Astrocyte (in vitro differentiated cells and primary cell): ENCODE data around the gene ARFRP1. TPM values are rescaled to one million over a fixed set of nuclear protein-coding genes. Genes with fewer than 3 reads are reported as not detected.

Source experiments
- DNase-seq: peaks from one replicate; pipeline ENCODE4 v3.0.0-alpha.2; 2010; ENCODE audit warnings: low read depth
- FAIRE-seq: peaks from 2 replicates; lab custom pipeline; 2011; peaks lifted over from hg19 to GRCh38; lab: Jason Lieb, UNC
- H2AFZ ChIP-seq: 2 replicates; pipeline ENCODE4 v1.6.0; 2012; ENCODE audit warnings: low read depth, low read length, inconsistent platforms
- H3K27ac ChIP-seq: 2 replicates; pipeline ENCODE4 v1.5.1; 2011; ENCODE audit warnings: low read depth, low read length, inconsistent platforms
- H3K27me3 ChIP-seq: 2 replicates; pipeline ENCODE4 v1.6.0; 2011; ENCODE audit warnings: low read length, inconsistent platforms; ENCODE audit not compliant: insufficient read depth
- H3K36me3 ChIP-seq: 2 replicates; pipeline ENCODE4 v1.5.1; 2011; ENCODE audit warnings: low read length, inconsistent platforms; ENCODE audit not compliant: insufficient read depth
- H3K4me1 ChIP-seq: 2 replicates; pipeline ENCODE4 v1.5.1; 2011; ENCODE audit warnings: low read length, inconsistent platforms; ENCODE audit not compliant: insufficient read depth
- H3K4me2 ChIP-seq: 2 replicates; pipeline ENCODE4 v1.6.0; 2012; ENCODE audit warnings: low read length, inconsistent platforms
- H3K4me3 ChIP-seq: 2 replicates; pipeline ENCODE4 v1.5.1; 2011; ENCODE audit warnings: low read depth, mild to moderate bottlenecking, low read length, inconsistent platforms; ENCODE audit not compliant: insufficient read depth
- H3K79me2 ChIP-seq: 2 replicates; pipeline ENCODE4 v1.6.0; 2012; ENCODE audit warnings: mild to moderate bottlenecking, low read length, inconsistent platforms; ENCODE audit not compliant: insufficient read depth
- H3K9ac ChIP-seq: 2 replicates; pipeline ENCODE4 v1.6.0; 2012; ENCODE audit warnings: mild to moderate bottlenecking, low read length, inconsistent platforms
- H3K9me3 ChIP-seq: 2 replicates; pipeline ENCODE4 v1.5.1; 2012; ENCODE audit warnings: low read depth, mild to moderate bottlenecking, low read length, inconsistent platforms; ENCODE audit not compliant: insufficient read depth
- H4K20me1 ChIP-seq: 2 replicates; pipeline ENCODE4 v1.6.0; 2012; ENCODE audit warnings: low read length, inconsistent platforms; ENCODE audit not compliant: insufficient read depth
- H3K27ac Mint-ChIP-seq: one replicate; pipeline ENCODE4 v1.8.0; 2021; ENCODE audit warnings: mild to moderate bottlenecking, mixed read lengths; ENCODE audit not compliant: unreplicated experiment
- H3K27me3 Mint-ChIP-seq: one replicate; pipeline ENCODE4 v1.8.0; 2021; ENCODE audit warnings: low read depth, mixed read lengths; ENCODE audit not compliant: unreplicated experiment
- H3K36me3 Mint-ChIP-seq: one replicate; pipeline ENCODE4 v1.8.0; 2021; ENCODE audit warnings: low read depth, mixed read lengths; ENCODE audit not compliant: unreplicated experiment
- H3K4me1 Mint-ChIP-seq: one replicate; pipeline ENCODE4 v1.8.0; 2021; ENCODE audit warnings: low read depth, mixed read lengths; ENCODE audit not compliant: unreplicated experiment
- H3K4me3 Mint-ChIP-seq: one replicate; pipeline ENCODE4 v1.8.0; 2021; ENCODE audit warnings: mild to moderate bottlenecking, moderate library complexity, mixed read lengths; ENCODE audit not compliant: unreplicated experiment
- H3K9me3 Mint-ChIP-seq: one replicate; pipeline ENCODE4 v1.8.0; 2021; ENCODE audit warnings: mild to moderate bottlenecking, mixed read lengths; ENCODE audit not compliant: unreplicated experiment
- EZH2 ChIP-seq: IDR thresholded peaks from 2 replicates; pipeline ENCODE4 v1.6.1; 2012; ENCODE audit warnings: mild to moderate bottlenecking, low read length, inconsistent platforms; ENCODE audit not compliant: insufficient read depth
- total RNA-seq: library from RNA; stranded (reverse); gene quantifications from 2 replicates; pipeline ENCODE4 v1.2.1, GENCODE V29; 2021
- TF ChIP-seq, protein P1 (sequence below): IDR thresholded peaks from 2 replicates; pipeline ENCODE4 v1.5.1; 2011; ENCODE audit warnings: low read depth, mild to moderate bottlenecking, inconsistent platforms, low read length, moderate library complexity; ENCODE audit not compliant: insufficient read depth

Gene ARFRP1
- total RNA-seq, 1 donor from 2014 or later = 32.5 TPM

DNA sequence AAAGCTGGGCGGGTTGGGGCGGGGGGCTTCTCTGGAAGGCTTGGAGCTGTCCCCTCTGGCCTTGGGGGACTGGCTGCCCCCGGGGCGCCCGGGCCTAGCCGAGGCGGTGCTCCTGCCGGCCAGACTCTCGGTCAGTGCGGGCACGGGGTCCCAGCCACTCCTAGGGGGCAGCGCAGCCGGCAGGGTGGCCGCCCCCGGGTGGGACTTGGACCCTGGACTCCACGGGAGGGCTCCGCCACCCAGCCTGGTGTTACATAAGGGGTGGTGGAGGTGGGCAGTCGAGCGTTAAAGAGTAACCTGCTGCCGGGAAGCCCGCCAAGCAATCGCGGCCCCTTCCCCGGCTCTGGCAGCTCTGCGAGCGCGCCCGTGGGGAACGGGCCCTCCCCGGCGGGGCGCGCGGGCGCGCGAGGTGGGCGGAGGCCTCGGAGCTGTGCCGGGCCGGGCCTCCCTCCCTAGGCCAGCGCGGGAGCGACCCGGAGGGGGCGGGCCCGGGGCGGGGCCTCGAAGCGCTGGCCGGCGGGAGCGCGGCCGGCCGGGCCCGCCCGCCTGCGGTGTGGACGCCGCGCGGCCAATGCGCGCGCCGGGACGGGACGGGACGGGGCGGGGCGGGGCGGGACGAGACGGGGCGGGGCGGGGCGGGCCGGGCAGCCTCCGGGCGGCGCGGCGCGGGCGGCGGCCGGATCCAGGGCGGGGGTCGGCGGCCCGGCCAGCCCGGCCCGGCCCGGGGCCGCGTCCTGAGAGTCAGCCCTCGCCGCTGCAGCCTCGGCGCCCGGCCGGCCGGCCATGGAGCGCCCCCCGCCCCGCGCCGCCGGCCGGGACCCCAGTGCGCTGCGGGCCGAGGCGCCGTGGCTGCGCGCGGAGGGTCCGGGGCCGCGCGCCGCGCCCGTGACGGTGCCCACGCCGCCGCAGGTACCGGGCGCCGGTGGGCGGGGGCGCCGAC, 31.6 kb upstream of the ARFRP1 start, which contains the start of gene SLC2A4RG:
Gene SLC2A4RG (plus strand): TSS at position 647 of the 940 bp plus-strand sequence. CDS start 137 bp downstream, at position 784.
- TF ChIP-seq EZH2 = no peak
- TF ChIP-seq, protein P1, sequence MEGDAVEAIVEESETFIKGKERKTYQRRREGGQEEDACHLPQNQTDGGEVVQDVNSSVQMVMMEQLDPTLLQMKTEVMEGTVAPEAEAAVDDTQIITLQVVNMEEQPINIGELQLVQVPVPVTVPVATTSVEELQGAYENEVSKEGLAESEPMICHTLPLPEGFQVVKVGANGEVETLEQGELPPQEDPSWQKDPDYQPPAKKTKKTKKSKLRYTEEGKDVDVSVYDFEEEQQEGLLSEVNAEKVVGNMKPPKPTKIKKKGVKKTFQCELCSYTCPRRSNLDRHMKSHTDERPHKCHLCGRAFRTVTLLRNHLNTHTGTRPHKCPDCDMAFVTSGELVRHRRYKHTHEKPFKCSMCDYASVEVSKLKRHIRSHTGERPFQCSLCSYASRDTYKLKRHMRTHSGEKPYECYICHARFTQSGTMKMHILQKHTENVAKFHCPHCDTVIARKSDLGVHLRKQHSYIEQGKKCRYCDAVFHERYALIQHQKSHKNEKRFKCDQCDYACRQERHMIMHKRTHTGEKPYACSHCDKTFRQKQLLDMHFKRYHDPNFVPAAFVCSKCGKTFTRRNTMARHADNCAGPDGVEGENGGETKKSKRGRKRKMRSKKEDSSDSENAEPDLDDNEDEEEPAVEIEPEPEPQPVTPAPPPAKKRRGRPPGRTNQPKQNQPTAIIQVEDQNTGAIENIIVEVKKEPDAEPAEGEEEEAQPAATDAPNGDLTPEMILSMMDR = no peak
- no peak within 1 kb of the TSS for H3K27ac Mint-ChIP-seq
- H3K36me3 Mint-ChIP-seq = peaks cover 4% of the 10 kb centered on the region
- H3K79me2 ChIP-seq = peaks cover 8% of the 10 kb centered on the region
- H3K4me1 ChIP-seq = peaks cover 15% of the 10 kb centered on the region
- no peaks in the 10 kb centered on the region for H3K27me3 ChIP-seq
- H2AFZ ChIP-seq = peak within 1 kb of the TSS; percentile 18
- peak within 1 kb of the TSS; percentile 65 for H3K27ac ChIP-seq
- peak within 1 kb of the TSS; percentile 74 for H3K4me3 ChIP-seq
- peak within 1 kb of the TSS; percentile 83 for H3K9ac ChIP-seq
- no peaks in the 10 kb centered on the region for H3K9me3 ChIP-seq
- H3K4me1 Mint-ChIP-seq = no peaks in the 10 kb centered on the region
- H3K27me3 Mint-ChIP-seq = no peaks in the 10 kb centered on the region
- peak within 1 kb of the TSS; percentile 98 for H3K4me2 ChIP-seq
- peaks cover 37% of the 10 kb centered on the region for H4K20me1 ChIP-seq
- no peaks in the 10 kb centered on the region for H3K36me3 ChIP-seq
- FAIRE-seq (no peak), DNase-seq (peak; percentile 34)
- H3K4me3 Mint-ChIP-seq = peak within 1 kb of the TSS; percentile 66
- H3K9me3 Mint-ChIP-seq = no peaks in the 10 kb centered on the region

DNA sequence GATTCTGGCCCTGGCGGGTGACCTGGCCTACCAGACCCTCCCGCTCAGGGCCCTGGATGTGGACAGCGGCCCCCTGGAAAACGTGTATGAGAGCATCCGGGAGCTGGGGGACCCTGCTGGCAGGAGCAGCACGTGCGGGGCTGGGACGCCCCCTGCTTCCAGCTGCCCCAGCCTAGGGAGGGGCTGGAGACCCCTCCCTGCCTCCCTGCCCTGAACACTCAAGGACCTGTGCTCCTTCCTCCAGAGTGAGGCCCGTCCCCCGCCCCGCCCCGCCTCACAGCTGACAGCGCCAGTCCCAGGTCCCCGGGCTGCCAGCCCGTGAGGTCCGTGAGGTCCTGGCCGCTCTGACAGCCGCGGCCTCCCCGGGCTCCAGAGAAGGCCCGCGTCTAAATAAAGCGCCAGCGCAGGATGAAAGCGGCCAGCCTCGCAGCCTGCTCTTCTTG, 30.9 kb upstream of the ARFRP1 start:
- Histone ChIP-seq H3K4me1 (peaks cover 15% of the 10 kb centered on the region), H3K27me3 (no peaks in the 10 kb centered on the region), H3K79me2 (peaks cover 8% of the 10 kb centered on the region), H2AFZ (no peak overlapping the region), H3K9ac (no peak overlapping the region), H3K36me3 (no peaks in the 10 kb centered on the region), H4K20me1 (peaks cover 42% of the 10 kb centered on the region), H3K4me2 (peak overlapping the region; percentile 80), H3K27ac (no peak overlapping the region), H3K9me3 (no peaks in the 10 kb centered on the region), H3K4me3 (no peak overlapping the region)
- TF ChIP-seq, protein P1 = no peak
- no peak overlapping the region for H3K4me3 Mint-ChIP-seq
- FAIRE-seq (no peak), DNase-seq (no peak)
- H3K27me3 Mint-ChIP-seq = no peaks in the 10 kb centered on the region
- H3K9me3 Mint-ChIP-seq = no peaks in the 10 kb centered on the region
- H3K36me3 Mint-ChIP-seq = peaks cover 11% of the 10 kb centered on the region
- H3K27ac Mint-ChIP-seq = no peak overlapping the region
- H3K4me1 Mint-ChIP-seq = no peaks in the 10 kb centered on the region
